Chondrocyte (in vitro differentiated cells): ENCODE measurements around the gene SLC46A1. TPM values are rescaled to one million over a fixed set of nuclear protein-coding genes. Genes with fewer than 3 reads are reported as not detected.

ENCODE experiments used
- DNase-seq: peaks from one replicate; pipeline ENCODE4 v3.0.0; 2021; ENCODE audit warnings: mixed read lengths, low spot score
- H3K27ac Mint-ChIP-seq: one replicate; pipeline ENCODE4 v1.8.0; 2021; ENCODE audit warnings: mild to moderate bottlenecking, moderate library complexity, mixed read lengths; ENCODE audit not compliant: unreplicated experiment
- H3K27me3 Mint-ChIP-seq: 2 replicates; pipeline ENCODE4 v1.8.0; 2021; ENCODE audit warnings: low read depth, mixed read lengths
- H3K36me3 Mint-ChIP-seq: 2 replicates; pipeline ENCODE4 v1.8.0; 2021; ENCODE audit warnings: low read depth, mixed read lengths
- H3K4me1 Mint-ChIP-seq: 2 replicates; pipeline ENCODE4 v1.8.0; 2021; ENCODE audit warnings: low read depth, mild to moderate bottlenecking, mixed read lengths
- H3K4me3 Mint-ChIP-seq: one replicate; pipeline ENCODE4 v1.8.0; 2021; ENCODE audit warnings: mild to moderate bottlenecking, moderate library complexity, mixed read lengths; ENCODE audit not compliant: unreplicated experiment
- H3K9me3 Mint-ChIP-seq: 2 replicates; pipeline ENCODE4 v1.8.0; 2021; ENCODE audit warnings: low read depth, mixed read lengths
- total RNA-seq: library from RNA; stranded (reverse); gene quantifications from 3 replicates; pipeline ENCODE4 v1.2.1, GENCODE V29; 2021
- TF ChIP-seq, protein P1 (sequence below): fragments of 200-600 bp; sonication (generic); IDR thresholded peaks from 2 replicates; pipeline ENCODE4 v1.5.0; 2021; ENCODE audit warnings: antibody characterized with exemption, mild to moderate bottlenecking, moderate library complexity

The SLC46A1 gene
- total RNA-seq, 1 donor from 2014 or later: 12.7 TPM

DNA sequence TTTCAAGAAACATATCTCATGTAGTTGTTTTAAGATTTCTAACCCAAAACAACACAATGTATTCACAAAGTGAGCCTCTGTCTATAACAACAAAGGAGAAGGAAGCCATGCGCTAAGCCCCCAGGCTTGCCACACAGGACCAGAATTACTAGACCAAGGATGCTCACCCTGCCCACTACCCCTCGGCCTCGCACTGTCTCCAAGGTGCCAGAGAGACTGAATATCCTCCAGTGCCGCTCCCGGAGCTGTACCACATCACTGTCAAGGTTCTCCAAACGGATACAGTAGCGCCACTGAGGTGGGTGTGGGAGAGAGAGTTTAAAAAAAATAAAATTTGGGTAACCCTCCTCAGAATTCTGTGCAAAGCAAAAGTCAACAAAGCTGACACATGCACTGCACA is 55.7 kb downstream of the SLC46A1 start:
- TF ChIP-seq, protein P1, sequence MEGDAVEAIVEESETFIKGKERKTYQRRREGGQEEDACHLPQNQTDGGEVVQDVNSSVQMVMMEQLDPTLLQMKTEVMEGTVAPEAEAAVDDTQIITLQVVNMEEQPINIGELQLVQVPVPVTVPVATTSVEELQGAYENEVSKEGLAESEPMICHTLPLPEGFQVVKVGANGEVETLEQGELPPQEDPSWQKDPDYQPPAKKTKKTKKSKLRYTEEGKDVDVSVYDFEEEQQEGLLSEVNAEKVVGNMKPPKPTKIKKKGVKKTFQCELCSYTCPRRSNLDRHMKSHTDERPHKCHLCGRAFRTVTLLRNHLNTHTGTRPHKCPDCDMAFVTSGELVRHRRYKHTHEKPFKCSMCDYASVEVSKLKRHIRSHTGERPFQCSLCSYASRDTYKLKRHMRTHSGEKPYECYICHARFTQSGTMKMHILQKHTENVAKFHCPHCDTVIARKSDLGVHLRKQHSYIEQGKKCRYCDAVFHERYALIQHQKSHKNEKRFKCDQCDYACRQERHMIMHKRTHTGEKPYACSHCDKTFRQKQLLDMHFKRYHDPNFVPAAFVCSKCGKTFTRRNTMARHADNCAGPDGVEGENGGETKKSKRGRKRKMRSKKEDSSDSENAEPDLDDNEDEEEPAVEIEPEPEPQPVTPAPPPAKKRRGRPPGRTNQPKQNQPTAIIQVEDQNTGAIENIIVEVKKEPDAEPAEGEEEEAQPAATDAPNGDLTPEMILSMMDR: no peak
- DNase-seq: peak; percentile 60
- Mint-ChIP-seq H3K9me3 (no peaks in the 10 kb centered on the region), H3K27ac (no peak overlapping the region), H3K4me3 (no peak overlapping the region), H3K27me3 (no peaks in the 10 kb centered on the region), H3K36me3 (peaks cover 31% of the 10 kb centered on the region), H3K4me1 (peaks cover 29% of the 10 kb centered on the region)

DNA sequence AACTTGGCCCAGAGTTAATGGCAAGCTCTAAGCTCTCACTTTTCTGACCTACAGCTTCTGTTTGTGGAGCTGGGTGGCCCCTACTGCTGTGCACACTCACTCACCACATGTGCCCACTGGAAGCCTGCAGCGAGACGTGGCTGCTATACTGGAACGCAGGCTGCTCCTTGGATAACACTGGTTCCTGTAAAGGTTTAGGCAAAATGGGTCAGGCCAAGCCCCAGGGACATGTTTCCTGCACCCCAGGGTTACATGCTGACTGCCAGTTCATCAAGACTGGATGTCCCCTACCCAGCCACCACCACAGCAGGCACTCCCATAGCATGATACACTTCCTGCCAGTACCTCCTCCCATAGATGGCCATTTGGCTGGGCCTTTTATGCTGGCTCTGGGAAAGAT is 57.0 kb downstream of the SLC46A1 start:
- Mint-ChIP-seq H3K4me3 (no peak overlapping the region), H3K27ac (peak overlapping the region; percentile 22), H3K27me3 (no peaks in the 10 kb centered on the region), H3K9me3 (no peaks in the 10 kb centered on the region), H3K4me1 (peaks cover 32% of the 10 kb centered on the region), H3K36me3 (peaks cover 34% of the 10 kb centered on the region)
- DNase-seq: no peak
- TF ChIP-seq, protein P1: no peak

DNA sequence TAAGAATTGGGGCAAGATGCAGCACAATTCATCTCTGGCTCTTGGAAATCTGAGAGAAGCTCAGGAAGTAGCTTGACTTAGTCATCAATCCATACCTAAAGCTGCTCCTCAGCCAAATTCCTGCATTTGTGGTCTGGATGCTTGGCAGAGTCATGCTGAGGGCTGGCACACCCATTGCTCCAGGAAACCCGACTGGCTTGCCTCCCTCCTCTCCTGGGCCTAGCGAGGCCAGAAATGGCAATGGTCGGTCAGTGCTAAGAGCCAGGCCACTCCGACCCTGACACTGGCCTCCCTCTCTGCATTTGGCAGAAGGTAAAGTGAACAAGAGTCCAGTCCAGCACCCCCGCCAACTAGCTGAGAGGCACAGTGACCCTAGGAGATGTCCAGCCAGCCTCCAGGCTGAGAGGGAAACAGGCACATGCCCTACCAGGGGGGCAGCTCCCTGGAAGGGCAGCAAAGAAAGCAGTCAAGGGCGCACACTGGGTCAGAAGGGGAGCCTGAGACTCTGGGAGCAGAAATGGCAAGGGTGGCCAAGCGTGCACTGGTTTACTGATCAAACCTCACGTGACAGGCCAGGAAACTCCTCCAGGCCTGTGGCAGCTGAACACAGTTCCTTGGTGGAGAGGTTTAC is 58.6 kb downstream of the SLC46A1 start:
- H3K4me1 Mint-ChIP-seq: peaks cover 32% of the 10 kb centered on the region
- TF ChIP-seq, protein P1: no peak
- no peak overlapping the region for H3K4me3 Mint-ChIP-seq
- no peak for DNase-seq
- peaks cover 35% of the 10 kb centered on the region for H3K36me3 Mint-ChIP-seq
- peak overlapping the region; percentile 92 for H3K27ac Mint-ChIP-seq
- H3K9me3 Mint-ChIP-seq: no peaks in the 10 kb centered on the region
- H3K27me3 Mint-ChIP-seq: no peaks in the 10 kb centered on the region

DNA sequence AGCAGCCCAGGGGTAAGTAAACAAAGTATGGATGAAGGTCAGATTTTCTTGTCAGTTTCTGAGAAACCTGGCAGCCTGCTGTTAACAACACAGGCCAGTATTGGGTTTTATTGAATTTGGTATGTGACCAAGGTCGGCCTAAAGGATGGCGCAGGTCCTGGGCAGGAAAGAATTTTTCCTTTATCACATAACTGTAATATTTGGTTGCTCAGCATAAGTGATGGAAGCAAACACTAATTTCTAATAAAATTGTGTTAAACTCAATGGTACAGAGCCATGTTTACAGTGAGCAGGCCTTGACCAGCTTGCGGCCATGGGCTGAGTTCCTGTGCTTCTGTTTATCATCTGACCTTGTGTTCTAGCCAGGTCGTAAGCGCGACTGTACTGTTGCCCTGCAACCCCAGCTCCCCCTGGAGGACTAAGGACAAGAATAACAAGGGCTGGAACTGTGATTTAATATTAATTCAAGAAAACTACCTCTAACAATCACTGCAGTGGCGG is 59.2 kb downstream of the SLC46A1 start:
- no peak for DNase-seq
- Mint-ChIP-seq H3K27me3 (no peaks in the 10 kb centered on the region), H3K4me1 (peaks cover 32% of the 10 kb centered on the region), H3K4me3 (no peak overlapping the region), H3K9me3 (no peaks in the 10 kb centered on the region), H3K36me3 (peaks cover 35% of the 10 kb centered on the region), H3K27ac (peak overlapping the region; percentile 92)
- TF ChIP-seq, protein P1: peak; percentile 60

DNA sequence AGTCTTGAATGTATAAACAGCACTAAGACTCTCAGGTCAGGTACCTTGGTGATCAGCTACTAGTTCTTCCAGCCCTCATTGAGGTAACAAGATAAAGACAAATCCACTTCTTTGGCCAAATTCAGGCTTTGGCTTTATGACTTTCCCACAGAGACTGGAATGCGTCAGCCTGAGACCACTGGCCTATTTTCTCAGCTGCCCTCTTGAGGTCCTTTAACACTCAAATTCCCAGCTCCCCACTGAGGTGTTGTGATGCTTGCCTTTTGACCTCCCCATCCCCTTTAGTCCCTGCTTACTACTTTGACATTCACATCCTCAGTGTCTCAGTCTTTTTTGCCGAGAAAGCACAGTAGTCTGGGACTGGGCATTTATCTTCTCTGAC is 59.8 kb downstream of the SLC46A1 start:
- H3K9me3 Mint-ChIP-seq: no peaks in the 10 kb centered on the region
- peaks cover 32% of the 10 kb centered on the region for H3K4me1 Mint-ChIP-seq
- peak overlapping the region; percentile 92 for H3K27ac Mint-ChIP-seq
- no peak overlapping the region for H3K4me3 Mint-ChIP-seq
- peaks cover 37% of the 10 kb centered on the region for H3K36me3 Mint-ChIP-seq
- TF ChIP-seq, protein P1: no peak
- no peak for DNase-seq
- H3K27me3 Mint-ChIP-seq: no peaks in the 10 kb centered on the region
